MM.1S (cell line): ENCODE data around the gene LSAMP.

Experiments used
- CTCF ChIP-seq: fragments of 300-600 bp; sonication (generic); IDR thresholded peaks from 2 replicates; pipeline ENCODE4 v1.5.1; 2016; ENCODE audit warnings: antibody characterized with exemption, low read length, mixed read lengths
- EZH2 ChIP-seq: fragments of 300-600 bp; sonication (generic); optimal IDR thresholded peaks from 2 replicates; pipeline ENCODE3; 2017; ENCODE audit warnings: low read depth, mild to moderate bottlenecking, antibody characterized with exemption, low read length, mixed read lengths
- EZH2phosphoT487 ChIP-seq: fragments of 300-600 bp; sonication (generic); IDR thresholded peaks from 2 replicates; pipeline ENCODE4 v1.6.1; 2018; ENCODE audit warnings: antibody characterized with exemption, low read length

GRCh38 chr3:115905871-115906270, 539.4 kb downstream of the LSAMP start:
- no peak for TF ChIP-seq CTCF
- TF ChIP-seq EZH2 = no peak
- no peak for TF ChIP-seq EZH2phosphoT487
